ENCODE measurements around the gene YDJC. TPM values are rescaled to one million over a fixed set of nuclear protein-coding genes. Genes with fewer than 3 reads are reported as not detected.
"Not testable (repeated sequence)": the region's sequence is repeated elsewhere in the genome, so short reads cannot be mapped to it uniquely, and the experiment has no call there.

YDJC gene
- total and polyA plus RNA-seq, 4 donors = 11.0 to 41.1 (median 31.3) TPM

GRCh38 chr22:21646608-21647590 lies 17.1 kb upstream of the YDJC start:
- no peaks in the 10 kb centered on the region for H3K27me3 ChIP-seq (ENCODE audit: control insufficient read depth in 3 of 3, insufficient read depth in 3 of 3, low read length in 2 of 3)
- no peak overlapping the region for H3K4me3 ChIP-seq
- no peak for ATAC-seq (ENCODE audit: insufficient read depth, low FRiP score)
- H3K27ac ChIP-seq (ENCODE audit: low read depth in 1 of 2, low read length in 1 of 2) = no peak overlapping the region
- TF ChIP-seq CTCF (IDR thresholded peaks at IDR 0.05; ENCODE audit: control extremely low read depth, extremely low read depth) = peak; percentile 95
- peak; percentile 86 to 90 (median 89) for DNase-seq
- H3K9ac ChIP-seq (ENCODE audit: insufficient read depth in 1 of 2, low read length in 2 of 2) = no peak overlapping the region
- 49 to 50% methylated on average over 14 of the region's 14 CpGs for WGBS, 2 donors
- H3K4me1 ChIP-seq (ENCODE audit: control insufficient read depth in 5 of 5, insufficient read depth in 5 of 5, low read length in 5 of 5) = peaks cover 4 to 20% (median 8%) of the 10 kb centered on the region in 5 donors
- no peaks in the 10 kb centered on the region for H3K9me3 ChIP-seq (ENCODE audit: control insufficient read depth in 4 of 4, insufficient read depth in 3 of 4, low read length in 3 of 4)
- peaks cover 0 to 12% (median 0%) of the 10 kb centered on the region in 4 donors for H3K36me3 ChIP-seq (ENCODE audit: control insufficient read depth in 4 of 4, insufficient read depth in 4 of 4, low read length in 4 of 4)

DNA sequence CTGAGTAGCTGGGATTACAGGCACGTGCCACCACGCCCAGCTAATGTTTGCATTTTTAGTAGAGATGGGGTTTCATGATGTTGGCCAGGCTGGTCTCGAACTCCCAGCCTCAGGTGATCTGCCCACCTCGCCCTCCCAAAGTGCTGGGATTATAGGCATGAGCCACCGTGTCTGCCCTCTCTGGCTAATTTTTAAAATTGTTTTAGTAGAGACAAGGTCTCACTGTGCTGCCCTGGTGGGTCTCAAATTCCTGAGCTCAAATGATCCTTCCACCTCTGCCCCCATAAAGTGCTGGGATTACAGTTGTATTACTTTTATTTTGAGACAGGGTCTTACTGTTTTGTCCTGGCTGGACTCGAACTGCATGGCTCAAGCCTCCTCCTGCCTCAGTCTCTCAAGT lies 15.7 kb upstream of the YDJC start:
- H3K4me1 ChIP-seq (ENCODE audit: control insufficient read depth in 5 of 5, insufficient read depth in 5 of 5, low read length in 5 of 5) = peaks cover 0 to 20% (median 3%) of the 10 kb centered on the region in 5 donors
- not testable (repeated sequence) for H3K9me3 ChIP-seq (ENCODE audit: control insufficient read depth in 4 of 4, insufficient read depth in 3 of 4, low read length in 3 of 4); H3K9ac ChIP-seq (ENCODE audit: insufficient read depth in 1 of 2, low read length in 2 of 2); DNase-seq; H3K4me3 ChIP-seq; ATAC-seq (ENCODE audit: insufficient read depth, low FRiP score); H3K27ac ChIP-seq (ENCODE audit: low read depth in 1 of 2, low read length in 1 of 2); H3K27me3 ChIP-seq (ENCODE audit: control insufficient read depth in 3 of 3, insufficient read depth in 3 of 3, low read length in 2 of 3)
- 89 to 96% methylated on average over 6 of the region's 6 CpGs for WGBS, 2 donors
- H3K36me3 ChIP-seq (ENCODE audit: control insufficient read depth in 4 of 4, insufficient read depth in 4 of 4, low read length in 4 of 4) = peaks cover 0 to 12% (median 0%) of the 10 kb centered on the region in 4 donors

- TF ChIP-seq CTCF (IDR thresholded peaks at IDR 0.05; ENCODE audit: control extremely low read depth, extremely low read depth) = no peak
- 88 to 92% methylated on average over 22 of the region's 22 CpGs for WGBS, 2 donors
Observed at GRCh38 chr22:21643533-21644357, 13.9 kb upstream of the YDJC start.

More at GRCh38 chr22:21643533-21644357, 13.9 kb upstream of the YDJC start:
- peaks cover 0 to 8% (median 0%) of the 10 kb centered on the region in 4 donors for H3K36me3 ChIP-seq (ENCODE audit: control insufficient read depth in 4 of 4, insufficient read depth in 4 of 4, low read length in 4 of 4)
- ATAC-seq (ENCODE audit: insufficient read depth, low FRiP score) (no peak), DNase-seq (no peak)
- no peaks in the 10 kb centered on the region for H3K27me3 ChIP-seq (ENCODE audit: control insufficient read depth in 3 of 3, insufficient read depth in 3 of 3, low read length in 2 of 3)
- H3K9ac ChIP-seq (ENCODE audit: insufficient read depth in 1 of 2, low read length in 2 of 2) = no peak overlapping the region
- H3K4me3 ChIP-seq = no peak overlapping the region
- H3K27ac ChIP-seq (ENCODE audit: low read depth in 1 of 2, low read length in 1 of 2) = no peak overlapping the region
- peaks cover 0 to 18% (median 3%) of the 10 kb centered on the region in 5 donors for H3K4me1 ChIP-seq (ENCODE audit: control insufficient read depth in 5 of 5, insufficient read depth in 5 of 5, low read length in 5 of 5)
- H3K9me3 ChIP-seq (ENCODE audit: control insufficient read depth in 4 of 4, insufficient read depth in 3 of 4, low read length in 3 of 4) = no peaks in the 10 kb centered on the region

Data from lung (tissue), 12 donors.